KOPT-K1 (cell line): ENCODE results near the gene SKI.

ENCODE experiments used
- H3K27ac ChIP-seq: fragments of 200-600 bp; sonication (generic); 2 replicates; pipeline ENCODE4 v1.5.1; 2016; ENCODE audit warnings: antibody characterized with exemption, mild to moderate bottlenecking, low read depth, low read length; ENCODE audit not compliant: poor library complexity, severe bottlenecking
- H3K36me3 ChIP-seq: fragments of 200-600 bp; sonication (generic); 2 replicates; pipeline ENCODE4 v1.5.1; 2017; ENCODE audit warnings: antibody characterized with exemption, mild to moderate bottlenecking, low read length, moderate library complexity; ENCODE audit not compliant: insufficient read depth
- H3K9me3 ChIP-seq: fragments of 200-600 bp; sonication (generic); 2 replicates; pipeline ENCODE4 v1.5.1; 2017; ENCODE audit warnings: antibody characterized with exemption, low read length, mild to moderate bottlenecking; ENCODE audit not compliant: insufficient read depth, poor library complexity, severe bottlenecking

SKI gene

DNA sequence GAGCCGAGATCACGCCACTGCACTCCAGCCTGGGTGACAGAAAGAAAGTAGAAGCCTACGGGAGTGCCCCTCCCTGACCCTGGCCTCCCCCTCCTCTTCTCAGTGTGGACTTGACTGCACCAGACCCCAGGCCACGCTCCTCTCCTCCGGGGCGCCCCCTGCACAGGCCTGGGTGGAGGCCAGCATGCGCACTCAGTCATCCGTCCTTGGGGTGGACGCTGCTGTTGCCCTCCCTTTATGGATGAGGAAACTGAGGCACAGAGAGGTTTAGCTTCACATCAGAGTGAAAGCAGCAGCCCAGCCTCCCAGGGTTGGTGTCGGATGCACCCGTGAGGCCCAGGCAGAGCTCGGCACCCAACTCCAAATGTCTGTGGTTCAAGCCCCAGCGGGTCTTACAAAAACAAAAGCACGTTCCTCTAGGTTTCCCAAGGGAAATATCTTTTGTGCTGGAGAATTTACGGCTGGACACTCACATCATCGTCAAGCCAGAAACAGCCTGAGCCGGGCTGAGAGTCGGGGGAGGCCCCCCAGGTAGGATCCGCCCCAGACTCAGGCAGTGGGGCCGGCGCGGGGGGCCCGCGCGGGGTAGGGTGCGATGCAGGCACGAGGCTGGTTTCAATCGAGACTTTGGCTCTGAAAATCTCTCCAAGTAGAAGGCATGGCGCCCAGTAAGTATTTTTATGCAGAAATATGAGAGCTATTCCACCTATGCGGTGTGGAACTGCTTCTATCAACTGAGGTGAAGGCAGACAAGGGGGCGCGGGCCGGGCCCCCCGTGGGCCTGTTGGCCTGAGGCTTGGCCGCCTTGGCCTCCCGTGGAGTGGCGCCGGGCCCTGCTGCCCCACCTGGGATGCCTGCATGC lies 126.6 kb downstream of the SKI start:
- no peak overlapping the region for H3K27ac ChIP-seq
- H3K36me3 ChIP-seq: no peaks in the 10 kb centered on the region
- H3K9me3 ChIP-seq: no peaks in the 10 kb centered on the region

DNA sequence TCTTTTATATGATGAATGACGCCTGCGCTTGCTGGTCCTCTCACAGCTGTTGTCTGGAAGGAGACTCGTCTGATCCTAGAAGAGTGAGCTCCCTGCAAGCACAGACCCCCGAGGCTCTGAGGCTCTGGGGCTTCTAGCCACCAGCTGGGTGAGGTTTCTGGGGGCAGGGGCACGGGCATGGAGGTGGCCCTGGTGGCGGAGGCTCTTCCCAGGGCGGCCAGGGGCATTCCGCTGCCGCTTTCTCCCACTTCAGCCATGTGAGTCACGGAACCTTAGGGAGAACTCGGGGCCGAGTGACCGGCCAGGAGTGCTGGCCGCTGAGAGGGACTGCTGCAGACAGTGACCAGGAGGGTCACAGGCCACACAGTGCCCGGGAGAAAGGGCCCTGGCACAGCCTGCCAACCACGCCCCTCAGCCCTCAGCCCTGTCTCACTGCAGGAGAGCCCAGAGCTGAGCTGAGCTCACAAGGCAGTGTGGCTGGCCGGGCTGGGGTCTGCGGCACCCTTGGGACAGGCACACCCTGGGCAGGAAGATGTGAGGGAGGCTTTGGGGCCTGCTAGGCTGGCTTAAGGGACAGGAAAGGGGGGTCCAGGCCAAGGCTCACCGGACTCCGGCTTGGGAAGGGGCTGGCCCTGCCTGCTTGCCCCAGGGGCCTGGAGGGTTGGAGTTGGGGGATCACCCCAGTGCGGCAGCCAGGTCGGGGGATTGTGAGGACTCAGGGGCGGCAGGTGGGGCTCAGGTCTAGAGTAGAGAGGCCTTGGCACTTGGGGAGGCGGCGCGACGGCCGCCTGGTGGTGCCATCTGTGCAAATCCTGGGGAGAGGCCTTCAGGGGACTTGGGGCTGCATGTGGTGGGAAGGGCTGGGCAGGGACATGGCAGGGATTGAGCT lies 127.5 kb downstream of the SKI start:
- Histone ChIP-seq H3K27ac (no peak overlapping the region), H3K9me3 (no peaks in the 10 kb centered on the region), H3K36me3 (no peaks in the 10 kb centered on the region)

DNA sequence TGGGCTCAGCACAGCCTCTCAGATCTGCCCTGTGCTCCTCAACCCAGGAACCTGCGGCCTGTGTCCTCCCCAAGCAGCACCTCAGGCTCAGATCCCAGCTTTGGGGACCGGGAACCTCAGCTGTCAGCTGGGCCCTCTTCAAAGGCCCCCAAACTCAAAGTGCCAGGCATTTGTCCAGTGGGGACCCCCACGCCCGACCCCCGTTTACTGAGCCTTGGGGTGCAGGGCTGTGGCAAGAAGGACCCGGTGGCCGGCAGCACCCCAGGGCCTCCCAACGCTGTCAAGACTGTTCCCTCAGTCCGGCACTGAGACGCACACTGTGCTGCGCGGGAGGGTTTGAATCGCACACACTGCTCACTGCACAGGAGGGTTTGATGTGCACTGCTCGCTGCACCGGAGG lies 128.3 kb downstream of the SKI start:
- Histone ChIP-seq H3K27ac (no peak overlapping the region), H3K36me3 (no peaks in the 10 kb centered on the region), H3K9me3 (no peaks in the 10 kb centered on the region)

DNA sequence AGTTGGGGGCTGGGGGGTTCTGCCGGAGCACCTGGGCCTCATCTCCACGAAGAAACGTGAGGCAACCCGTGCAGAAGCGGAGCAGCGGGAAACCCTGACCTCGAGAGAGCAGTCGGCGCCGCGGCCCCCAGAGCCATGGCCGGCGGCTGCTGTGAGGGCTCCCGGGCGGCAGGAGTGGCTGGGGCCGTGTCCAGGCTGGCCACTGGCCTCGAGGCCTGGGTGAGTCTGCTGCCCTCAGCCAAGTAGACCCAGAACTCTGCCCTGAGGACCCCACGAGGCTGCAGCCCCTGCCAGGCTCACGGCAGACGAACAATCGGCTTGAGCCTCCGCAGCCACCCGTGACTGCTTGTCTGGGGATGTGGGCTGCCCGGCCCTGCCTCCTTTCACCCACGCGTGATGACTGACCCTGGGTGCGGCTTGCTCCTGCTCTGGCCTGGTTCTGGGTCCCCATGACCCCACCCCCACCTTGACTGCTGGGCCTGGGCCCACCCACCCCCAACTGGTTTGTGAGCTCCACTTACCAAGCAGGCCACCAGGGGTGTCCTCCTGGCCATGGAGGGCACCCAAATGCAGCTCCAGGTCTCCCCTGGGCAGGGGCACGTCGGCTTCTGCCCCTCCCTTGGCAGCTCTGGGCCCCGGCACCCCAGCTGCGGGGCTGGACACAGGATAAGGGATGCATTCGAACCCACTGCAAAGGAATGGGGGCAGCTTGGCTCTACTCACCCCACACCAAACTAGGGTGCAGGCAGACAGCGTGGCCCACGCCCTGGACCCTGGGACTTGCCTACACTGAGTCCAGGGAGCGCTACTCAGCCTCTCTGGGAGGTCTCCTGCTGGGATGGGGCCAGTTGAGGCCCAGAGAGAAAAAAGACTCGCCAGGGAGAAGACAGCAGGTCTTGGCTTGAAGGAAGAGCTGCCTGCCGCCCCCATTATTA lies 129.1 kb downstream of the SKI start:
- Histone ChIP-seq H3K27ac (no peak overlapping the region), H3K9me3 (no peaks in the 10 kb centered on the region), H3K36me3 (no peaks in the 10 kb centered on the region)

DNA sequence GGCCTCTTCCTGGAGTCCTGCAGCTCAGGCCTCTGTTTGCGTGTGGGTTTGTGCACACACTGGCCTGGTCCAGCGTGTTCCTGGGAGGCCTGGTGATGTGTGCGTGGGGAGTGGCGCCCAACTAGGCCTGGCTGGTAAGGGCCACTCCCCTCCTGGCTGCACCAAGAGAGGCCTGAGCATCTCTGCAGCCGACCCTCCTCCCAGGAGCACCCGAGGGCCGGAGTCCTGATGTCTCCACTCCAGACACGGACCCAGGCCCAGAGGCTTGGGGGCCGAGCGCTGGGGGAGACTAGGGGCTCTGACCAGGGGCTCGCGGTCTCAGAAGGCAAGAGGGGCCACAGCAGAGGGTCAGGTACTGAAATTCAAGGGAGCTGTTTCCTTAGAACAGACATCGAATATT lies 130.0 kb downstream of the SKI start:
- Histone ChIP-seq H3K9me3 (no peaks in the 10 kb centered on the region), H3K36me3 (no peaks in the 10 kb centered on the region), H3K27ac (no peak overlapping the region)

DNA sequence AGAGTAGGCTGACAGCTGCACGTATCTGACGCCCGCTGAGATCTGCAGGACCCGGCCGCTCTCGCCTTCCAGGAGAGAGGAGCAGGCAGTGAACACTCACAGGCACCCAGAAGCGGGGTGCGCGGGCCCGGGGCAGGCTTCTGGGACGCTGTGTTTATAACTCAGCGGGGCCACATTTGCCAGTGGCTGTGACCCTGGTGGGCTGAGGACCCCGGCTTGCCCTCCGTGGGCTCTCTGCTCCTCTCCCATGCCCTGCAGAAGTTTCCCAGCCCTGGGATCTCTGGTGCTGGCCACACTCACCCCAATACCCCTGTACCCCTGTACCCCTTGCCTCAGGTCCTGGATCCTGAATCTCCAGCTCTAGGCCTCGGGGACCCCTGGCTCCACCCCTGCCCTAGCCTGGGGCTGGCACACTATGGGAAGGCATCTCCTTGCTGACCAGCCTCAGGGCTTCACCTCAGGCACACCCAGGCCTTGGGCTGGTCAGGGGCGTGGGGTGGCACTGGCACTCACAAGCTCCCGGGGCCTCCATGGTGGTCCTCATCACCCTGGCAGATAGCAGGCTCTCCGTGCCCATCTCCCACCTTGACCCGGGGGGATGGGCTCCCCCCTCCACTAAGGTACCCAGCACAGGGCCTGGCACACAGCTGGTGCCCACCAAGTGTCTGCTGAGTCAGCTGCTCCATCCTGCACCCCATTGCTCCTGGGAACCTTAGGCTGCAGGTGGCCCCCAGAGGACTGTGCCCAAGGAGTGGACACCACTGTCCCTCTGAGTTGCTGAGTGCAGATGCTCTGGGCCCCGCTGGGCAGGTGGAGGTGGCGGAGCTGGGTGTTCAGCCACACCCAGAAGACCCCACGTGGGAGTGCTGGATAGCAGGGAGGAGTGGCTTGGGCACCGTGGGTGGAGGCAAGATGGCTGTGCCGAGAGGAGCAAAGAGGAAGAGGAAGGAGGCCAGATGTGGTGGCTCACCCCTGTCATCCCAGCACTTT lies 130.8 kb downstream of the SKI start:
- Histone ChIP-seq H3K9me3 (peaks cover 2% of the 10 kb centered on the region), H3K36me3 (no peaks in the 10 kb centered on the region), H3K27ac (no peak overlapping the region)
